A549 (cell line): ENCODE measurements around the gene ESYT1. TPM values are rescaled to one million over a fixed set of nuclear protein-coding genes. Genes with fewer than 3 reads are reported as not detected.

ENCODE experiments used
- ATAC-seq, 2 experiments: fragments of 200-7000 bp in 1 of 2; fragments of >200 bp in 1 of 2; cut with Nextera tagmentation in 1 of 2; cut with Tn5 transposase in 1 of 2; 3 replicates each; pipeline versions ENCODE4 v1.8.0 to v1.9.1; 2018 to 2020; ENCODE audit warnings: mild to moderate bottlenecking in 1 of 2, moderate library complexity in 1 of 2
- CTCF ChIA-PET: fragments of 300-600 bp; sonication (Branson Sonifier 250); formaldehyde crosslinking; extraction: SDS; loops from one replicate; lab custom pipeline; 2021; ENCODE audit warnings: antibody characterized with exemption, inconsistent platforms; lab: Yijun Ruan, JAX
- POLR2A ChIA-PET: fragments of 350-600 bp; formaldehyde crosslinking; extraction: SDS; loops from one replicate; lab custom pipeline; 2021; ENCODE audit warnings: antibody characterized with exemption, inconsistent platforms; lab: Yijun Ruan, JAX
- DNase-seq, 2 experiments: peaks; one replicate each; pipeline versions ENCODE4 v3.0.0 to v3.0.0-alpha.2; 2011 to 2016; ENCODE audit warnings: low read depth in 1 of 2, low spot score in 1 of 2
- FAIRE-seq: peaks from 2 replicates; lab custom pipeline; 2011; peaks lifted over from hg19 to GRCh38; lab: Jason Lieb, UNC
- H3K27ac ChIP-seq, 2 experiments: fragments of >200 bp; sonication (Bioruptor Twin); formaldehyde crosslinking; 3 replicates each; pipeline ENCODE4 v1.5.1; 2016 to 2017
- H3K4me1 ChIP-seq: fragments of >200 bp; sonication (Bioruptor Twin); formaldehyde crosslinking; 3 replicates; pipeline ENCODE4 v1.6.1; 2016
- H3K4me2 ChIP-seq: fragments of >200 bp; sonication (Bioruptor Twin); formaldehyde crosslinking; 3 replicates; pipeline ENCODE4 v1.6.1; 2016
- H3K4me3 ChIP-seq: fragments of >200 bp; sonication (Bioruptor Twin); formaldehyde crosslinking; 3 replicates; pipeline ENCODE4 v1.5.1; 2016
- H3K9me3 ChIP-seq: fragments of >200 bp; sonication (Bioruptor Twin); formaldehyde crosslinking; 3 replicates; pipeline ENCODE4 v1.6.1; 2016
- BHLHE40 ChIP-seq: IDR thresholded peaks from 2 replicates; pipeline ENCODE4 v1.6.1; 2012; ENCODE audit warnings: low read depth, low read length, inconsistent platforms
- CEBPB ChIP-seq, 2 experiments: fragments of >200 bp in 1 of 2; sonication (Bioruptor Twin) in 1 of 2; formaldehyde crosslinking in 1 of 2; IDR thresholded peaks; 2 replicates each; pipeline ENCODE4 v1.6.1; 2012 to 2016
- CHD2 ChIP-seq: fragments of 150-350 bp; IDR thresholded peaks from 2 replicates; pipeline ENCODE4 v1.6.1; 2014; ENCODE audit warnings: low read length; ENCODE audit not compliant: partially characterized antibody
- CTCF ChIP-seq: fragments of >200 bp; sonication (Bioruptor Twin); formaldehyde crosslinking; IDR thresholded peaks from 3 replicates; pipeline ENCODE4 v1.5.1; 2016
- EHMT2 ChIP-seq: fragments of 200-600 bp; sonication (generic); IDR thresholded peaks from 2 replicates; pipeline ENCODE4 v1.6.1; 2016; ENCODE audit warnings: antibody characterized with exemption, low read depth, mild to moderate bottlenecking, moderate library complexity
- ESRRA ChIP-seq: fragments of 150-350 bp; IDR thresholded peaks from 2 replicates; pipeline ENCODE4 v1.6.1; 2014; ENCODE audit warnings: mild to moderate bottlenecking, low read length, borderline replicate concordance
- FOSB ChIP-seq: fragments of 250-450 bp; sonication (Bioruptor Pico); IDR thresholded peaks from 2 replicates; pipeline ENCODE4 v1.5.0; 2020; ENCODE audit warnings: mild to moderate bottlenecking, moderate library complexity
- HDAC2 ChIP-seq: fragments of 200-600 bp; sonication (generic); IDR thresholded peaks from 2 replicates; pipeline ENCODE4 v1.6.1; 2016
- HES2 ChIP-seq: fragments of >200 bp; sonication (Bioruptor Twin); formaldehyde crosslinking; IDR thresholded peaks from 2 replicates; pipeline ENCODE4 v1.6.1; 2016
- HEYL ChIP-seq: fragments of 250-450 bp; sonication (Bioruptor Pico); IDR thresholded peaks from 2 replicates; pipeline ENCODE4 v1.8.0; 2021; ENCODE audit warnings: mild to moderate bottlenecking, moderate library complexity
- HOXA7 ChIP-seq: fragments of 250-450 bp; sonication (Bioruptor Pico); IDR thresholded peaks from 2 replicates; pipeline ENCODE4 v1.5.0; 2020; ENCODE audit warnings: mild to moderate bottlenecking, moderate library complexity
- HOXB13 ChIP-seq: fragments of 250-450 bp; sonication (Bioruptor Pico); IDR thresholded peaks from 2 replicates; pipeline ENCODE4 v1.5.0; 2020; ENCODE audit warnings: low read depth, mild to moderate bottlenecking, moderate library complexity
- JUN ChIP-seq, 2 experiments: fragments of >200 bp; sonication (Bioruptor Twin); formaldehyde crosslinking; IDR thresholded peaks; 2 replicates in 1 of 2; 3 replicates in 1 of 2; pipeline ENCODE4 v1.6.1; 2016 to 2017
- MAFK ChIP-seq: fragments of 450-650 bp; IDR thresholded peaks from 2 replicates; pipeline ENCODE4 v1.6.1; 2014; ENCODE audit not compliant: partially characterized antibody
- MAX ChIP-seq: IDR thresholded peaks from 2 replicates; pipeline ENCODE4 v1.6.1; 2012
- PBX3 ChIP-seq: IDR thresholded peaks from 2 replicates; pipeline ENCODE4 v1.6.1; 2012
- PHF8 ChIP-seq: fragments of 200-600 bp; sonication (generic); IDR thresholded peaks from 2 replicates; pipeline ENCODE4 v1.6.1; 2016; ENCODE audit warnings: low read depth, mild to moderate bottlenecking, antibody characterized with exemption, moderate library complexity, borderline replicate concordance
- POLR2AphosphoS2 ChIP-seq: conservative IDR thresholded peaks from 2 replicates; pipeline ENCODE4 v1.6.1; 2012; ENCODE audit warnings: low read length, improper control_type of control experiment, inconsistent platforms
- RARB ChIP-seq: fragments of 250-450 bp; sonication (Bioruptor Pico); IDR thresholded peaks from 2 replicates; pipeline ENCODE4 v1.8.0; 2021; ENCODE audit warnings: mild to moderate bottlenecking, moderate library complexity
- REST ChIP-seq: fragments of 200-600 bp; sonication (generic); IDR thresholded peaks from 2 replicates; pipeline ENCODE4 v1.6.1; 2016; ENCODE audit warnings: antibody characterized with exemption, mild to moderate bottlenecking, moderate library complexity
- RFX5 ChIP-seq: fragments of 450-650 bp; IDR thresholded peaks from 2 replicates; pipeline ENCODE4 v1.7.1; 2014; ENCODE audit warnings: antibody characterized with exemption, mild to moderate bottlenecking, moderate library complexity
- RNF2 ChIP-seq: fragments of 200-600 bp; sonication (generic); IDR thresholded peaks from 2 replicates; pipeline ENCODE4 v1.6.1; 2016; ENCODE audit warnings: low read depth, mild to moderate bottlenecking, antibody characterized with exemption, moderate library complexity, borderline replicate concordance
- SREBF2 ChIP-seq: fragments of 450-650 bp; IDR thresholded peaks from 2 replicates; pipeline ENCODE4 v1.6.1; 2014; ENCODE audit warnings: mild to moderate bottlenecking, moderate library complexity
- TP53 ChIP-seq: fragments of 250-450 bp; sonication (Bioruptor Pico); IDR thresholded peaks from 2 replicates; pipeline ENCODE4 v1.5.0; 2021; ENCODE audit warnings: mild to moderate bottlenecking, moderate library complexity
- ZSCAN20 ChIP-seq: fragments of 250-450 bp; sonication (Bioruptor Pico); IDR thresholded peaks from 2 replicates; pipeline ENCODE4 v1.8.0; 2022; ENCODE audit warnings: mild to moderate bottlenecking, moderate library complexity
- WGBS: methylation state at CpG from one replicate; pipeline ENCODE4 v1.1.6; 2017; ENCODE audit errors: missing lambda C conversion rate; 5-methylcytosine and 5-hydroxymethylcytosine counted together
- polyA plus RNA-seq, 4 experiments: library from polyadenylated mRNA; depleted of rRNA in 3 of 4; stranded (reverse); fragments of >200 nt; fragmentation: RNase III in 1 of 4; extraction: RNeasy Plus Mini Kit Qiagen cat#74134 plus additional on column Dnase treatment in 1 of 4; gene quantifications; 2 replicates in 3 of 4; 3 replicates in 1 of 4; pipeline ENCODE4 v1.2.3, GENCODE V29; 2011 to 2017

Gene ESYT1
- polyA plus RNA-seq, 2 of the 4 experiments (the other 2 are of a cell fraction), result 54.2 to 72.4 TPM

- peaks cover 27% of the 10 kb centered on the region for H3K4me1 ChIP-seq
- ATAC-seq, result no peak
- H3K9me3 ChIP-seq, result no peaks in the 10 kb centered on the region
- 83% methylated on average over 11 of the region's 11 CpGs for WGBS
- TF ChIP-seq PBX3, result 0 out of 2 replicates have a peak, but pooled peaks have one; percentile 32
- TF ChIP-seq HOXA7 (CRISPR knock-in tag), result peak; percentile 21; the same call in 1 of the 2 replicates
- peak; percentile 80 for TF ChIP-seq POLR2AphosphoS2
- no peak for TF ChIP-seq HES2
- 0 out of 5 replicates have a peak, but pooled peaks have one; percentile 0 to 10 for TF ChIP-seq JUN (IDR thresholded peaks at IDR 0.05)
- no peak for TF ChIP-seq REST
- no peak for TF ChIP-seq HEYL (CRISPR knock-in tag)
- TF ChIP-seq RNF2, result no peak
- TF ChIP-seq RFX5, result no peak
- TF ChIP-seq CTCF, result no peak
- no peak for TF ChIP-seq MAFK
- no peak for TF ChIP-seq HDAC2
- peak; percentile 25; the same call in 1 of the 2 replicates for TF ChIP-seq FOSB (CRISPR knock-in tag)
- H3K4me2 ChIP-seq, result no peak overlapping the region
- no peak overlapping the region for H3K27ac ChIP-seq
- CTCF ChIA-PET, result interaction anchor here (0.6 to 10.2 kb wide), 11 partner anchors 13 to 1877 kb away, joined by 3 to 98 read pairs (median 4); partner anchors contain the start of genes ANKRD52, ESYT1, SMARCC2 and ZC3H10
- no peak overlapping the region for H3K4me3 ChIP-seq
- no peak for DNase-seq
- POLR2A ChIA-PET, result interaction anchor here (0.6 to 0.9 kb wide), 3 partner anchors 11 to 85 kb away, joined by 3 to 4 read pairs (median 4); partner anchors contain the start of gene ESYT1
- FAIRE-seq, result no peak
Observed at GRCh38 chr12:56162468-56163290, 34.6 kb downstream of the ESYT1 start.

- ATAC-seq, result peak; percentile 3 to 5; a peak in 3 of 6 replicates
- CTCF ChIA-PET, result interaction anchor here (1.0 to 9.0 kb wide), 8 partner anchors 11 to 94 kb away, joined by 3 to 83 read pairs (median 5); partner anchors contain the start of genes ANKRD52, SMARCC2 and ZC3H10
- TF ChIP-seq RARB (CRISPR knock-in tag), result no peak
- no peak for TF ChIP-seq EHMT2
- 0 out of 2 replicates have a peak, but pooled peaks have one; percentile 43 for TF ChIP-seq TP53 (CRISPR knock-in tag)
- TF ChIP-seq HOXB13, result no peak
- peak; percentile 66; the same call in 1 of the 2 replicates for TF ChIP-seq POLR2AphosphoS2
- no peak for TF ChIP-seq RFX5
- TF ChIP-seq JUN (IDR thresholded peaks at IDR 0.05), result no peak
- no peak for TF ChIP-seq BHLHE40
- no peak for TF ChIP-seq ZSCAN20 (CRISPR knock-in tag)
- TF ChIP-seq FOSB (CRISPR knock-in tag), result 0 out of 2 replicates have a peak, but pooled peaks have one; percentile 33
- TF ChIP-seq CHD2, result no peak
- no peak for TF ChIP-seq ESRRA
- no peak for TF ChIP-seq MAX
- no peak for TF ChIP-seq CEBPB (IDR thresholded peaks at IDR 0.05)
- no peak for TF ChIP-seq PHF8
- no peak for TF ChIP-seq SREBF2
Observed at GRCh38 chr12:56163533-56164344, 35.7 kb downstream of the ESYT1 start.

More at GRCh38 chr12:56163533-56164344, 35.7 kb downstream of the ESYT1 start:
- 91% methylated on average over 11 of the region's 11 CpGs for WGBS
- POLR2A ChIA-PET, result interaction anchor here (0.8 to 0.9 kb wide), 2 partner anchors 12 to 36 kb away, joined by 3 to 4 read pairs; partner anchors contain the start of gene ESYT1
- FAIRE-seq (no peak), DNase-seq (no peak)
- Histone ChIP-seq H3K27ac (no peak overlapping the region), H3K9me3 (no peaks in the 10 kb centered on the region), H3K4me1 (peaks cover 27% of the 10 kb centered on the region), H3K4me3 (no peak overlapping the region), H3K4me2 (no peak overlapping the region)
